Right lobe of liver (tissue), 6 donors: ENCODE data around the gene EI24. TPM values are rescaled to one million over a fixed set of nuclear protein-coding genes. Genes with fewer than 3 reads are reported as not detected.
A peak's percentile ranks its signal among the peaks of the same experiment; 100 is the strongest.

Source experiments
- ATAC-seq, 4 donors: fragments of 200-7000 bp; cut with Tn5 transposase; one replicate each; pipeline ENCODE4 v1.9.1; 2020; ENCODE audit warnings: mild to moderate bottlenecking in 4 of 4, moderate library complexity in 4 of 4
- DNase-seq, 3 donors: peaks; one replicate each; pipeline ENCODE4 v3.0.0-alpha.2; 2020
- H3K27ac ChIP-seq, 3 donors: fragments of 200-600 bp; one replicate each; pipeline ENCODE4 v1.8.0; 2022
- H3K27me3 ChIP-seq, 2 donors: fragments of 200-600 bp; one replicate each; pipeline ENCODE4 v1.8.0; 2022
- H3K36me3 ChIP-seq, 4 donors: fragments of 200-600 bp; sonication (generic) in 1 of 4; one replicate each; pipeline versions ENCODE4 v1.5.1 to v1.8.0; 2017 to 2022; ENCODE audit warnings: control low read depth in 1 of 4
- H3K4me1 ChIP-seq, 4 donors: fragments of 200-600 bp; sonication (generic) in 1 of 4; one replicate each; pipeline versions ENCODE4 v1.5.1 to v1.8.0; 2017 to 2022; ENCODE audit warnings: control low read depth in 1 of 4
- H3K4me3 ChIP-seq, 3 donors: fragments of 200-600 bp; one replicate each; pipeline ENCODE4 v1.8.0; 2022
- H3K9me3 ChIP-seq, 4 donors: fragments of 200-600 bp; sonication (generic) in 1 of 4; one replicate each; pipeline versions ENCODE4 v1.5.1 to v1.8.0; 2017 to 2022; ENCODE audit warnings: control low read depth in 1 of 4
- CTCF ChIP-seq, 4 donors: fragments of 200-600 bp in 3 of 4; fragments of 450-650 bp in 1 of 4; IDR thresholded peaks; one replicate each; pipeline versions ENCODE4 v1.5.1 to v1.8.0; 2016 to 2022; ENCODE audit warnings: antibody characterized with exemption in 4 of 4, mild to moderate bottlenecking in 2 of 4
- POLR2A ChIP-seq: fragments of 450-650 bp; IDR thresholded peaks from one replicate; pipeline ENCODE4 v1.6.1; 2017; ENCODE audit warnings: antibody characterized with exemption, mild to moderate bottlenecking
- WGBS: methylation state at CpG from one replicate; pipeline ENCODE4 v1.1.6; 2018; ENCODE audit warnings: low coverage, low lambda C conversion rate; ENCODE audit not compliant: insufficient coverage; ENCODE audit errors: missing lambda C conversion rate; 5-methylcytosine and 5-hydroxymethylcytosine counted together
- intact Hi-C, 2 donors: fragments of 100-400 bp; cut with DNase I; formaldehyde crosslinking; loops; one replicate each; pipeline versions ENCODE4 v1.11.2 to v1.14.1; 2022
- small RNA-seq, 2 experiments: library from RNA; depleted of rRNA; stranded (forward); fragments of <200 nt; gene quantifications; one replicate each; pipeline ENCODE3, GENCODE V24; 2016
- total RNA-seq, 6 experiments: library from RNA; depleted of rRNA in 2 of 6; stranded (reverse); fragments of >200 nt in 2 of 6; fragmentation: NEBNext Ultra II Directional in 3 of 6; extraction: Animal tissue kit (Norgen Biotek cat#: 25700) in 3 of 6; gene quantifications; one replicate each; pipeline versions ENCODE4 v1.1.0 to v1.2.4, GENCODE V29; 2016 to 2023
- donor health status: DM: no; HTN: yes; CAD: no.
- donor health status: DM: no; HTN: no; CAD: no.
- donor health status: DM: no; HTN: no; CAD: no.
- donor health status: DM: no; HTN: yes; CAD: no.
- donor health status: DM: no; HTN: yes; CAD: no.

The EI24 gene
- total RNA-seq, 6 experiments from 2014 or later: 74.4 to 232 (median 113) TPM

GRCh38 chr11:125626288-125626950, 57.1 kb downstream of the EI24 start:
- intact Hi-C loops: no loop called here
- H3K27ac ChIP-seq: peak overlapping the region in 1 of 3 donors; percentile 93
- H3K4me1 ChIP-seq: peaks cover 0 to 8% (median 4%) of the 10 kb centered on the region in 4 donors
- peaks cover 0 to 4% (median 0%) of the 10 kb centered on the region in 4 donors for H3K36me3 ChIP-seq
- TF ChIP-seq POLR2A: no peak
- peak in 2 of 4 donors; percentile 16 to 27 for TF ChIP-seq CTCF (IDR thresholded peaks at IDR 0.05)
- under 1% methylated on average over 16 of the region's 18 CpGs for WGBS
- no peaks in the 10 kb centered on the region for H3K9me3 ChIP-seq
- peak overlapping the region; percentile 72 to 85 (median 72) for H3K4me3 ChIP-seq
- ATAC-seq (peak in 3 of 4 donors; percentile 23 to 36 (median 35)), DNase-seq (no peak)
- H3K27me3 ChIP-seq: no peaks in the 10 kb centered on the region

- WGBS: 67% methylated on average over 7 of the region's 7 CpGs
- Histone ChIP-seq H3K4me1 (peaks cover 0 to 8% (median 4%) of the 10 kb centered on the region in 4 donors), H3K9me3 (no peaks in the 10 kb centered on the region), H3K4me3 (no peak overlapping the region), H3K36me3 (no peaks in the 10 kb centered on the region), H3K27me3 (no peaks in the 10 kb centered on the region), H3K27ac (no peak overlapping the region)
- TF ChIP-seq POLR2A (no peak), CTCF (IDR thresholded peaks at IDR 0.05) (no peak)
- no peak for ATAC-seq
- intact Hi-C loops: no loop called here
- no peak for DNase-seq
Observed at GRCh38 chr11:125627236-125627910, 58.1 kb downstream of the EI24 start.

Small RNA genes lying within 50 kb of the gene (small RNA-seq; reads per million reads assigned to genes)
- 0 reads per million in 2 experiments for gene RNU6-1156P

Other genes starting within 250 kb of the EI24 start
- gene FEZ1, start 73.2 kb upstream of the EI24 start, total RNA-seq: 1 to 10 TPM; 3.4 to 5.3 (median 4.4) TPM
- 100 to 1,000 TPM in 1 of 6 experiments, 10 to 100 TPM in 5; 73.3 to 108 (median 86.8) TPM for gene STT3A, start 23.4 kb downstream of the EI24 start, total RNA-seq
- 1 to 10 TPM in 4 of 6 experiments, under 1 TPM in 2; 0.59 to 6.9 (median 1.7) TPM for gene CHEK1, start 55.7 kb downstream of the EI24 start, total RNA-seq
- not detected for gene ACRV1, start 111.4 kb downstream of the EI24 start, total RNA-seq
- gene PATE1, start 176.8 kb downstream of the EI24 start, total RNA-seq: not detected
- gene PATE2, start 209.4 kb downstream of the EI24 start, total RNA-seq: not detected
- not detected for gene PATE3, start 218.7 kb downstream of the EI24 start, total RNA-seq